SW 1271 (cell line): Measurements from ENCODE around the gene TCFL5.
"Not testable (repeated sequence)": the region's sequence is repeated elsewhere in the genome, so short reads cannot be mapped to it uniquely, and the experiment has no call there.

Experiments
- DNase-seq, 2 experiments: peaks; one replicate each; lab custom pipeline; 2025; lab: John Stamatoyannopoulos, UW

Gene TCFL5

DNA sequence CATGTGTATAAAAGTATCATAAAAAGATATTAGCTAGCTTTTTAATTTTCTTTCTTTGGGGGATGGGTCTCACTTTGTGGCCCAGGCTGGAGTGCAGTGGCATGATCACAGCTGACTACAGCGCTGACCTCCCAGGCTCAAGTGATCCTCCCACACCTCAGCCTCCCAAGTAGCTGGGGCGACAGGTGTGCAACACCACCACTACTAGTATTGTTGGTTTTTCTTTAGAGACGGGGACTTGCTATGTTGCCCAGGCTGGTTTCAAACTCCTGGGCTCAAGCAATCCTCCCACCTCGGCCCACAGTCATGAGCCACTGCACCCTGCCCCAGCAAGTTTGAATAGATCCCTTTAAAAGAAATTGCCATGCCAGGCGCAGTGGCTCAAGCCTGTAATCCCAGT is 6.5 kb downstream of the TCFL5 start:
- DNase-seq = no peak

DNA sequence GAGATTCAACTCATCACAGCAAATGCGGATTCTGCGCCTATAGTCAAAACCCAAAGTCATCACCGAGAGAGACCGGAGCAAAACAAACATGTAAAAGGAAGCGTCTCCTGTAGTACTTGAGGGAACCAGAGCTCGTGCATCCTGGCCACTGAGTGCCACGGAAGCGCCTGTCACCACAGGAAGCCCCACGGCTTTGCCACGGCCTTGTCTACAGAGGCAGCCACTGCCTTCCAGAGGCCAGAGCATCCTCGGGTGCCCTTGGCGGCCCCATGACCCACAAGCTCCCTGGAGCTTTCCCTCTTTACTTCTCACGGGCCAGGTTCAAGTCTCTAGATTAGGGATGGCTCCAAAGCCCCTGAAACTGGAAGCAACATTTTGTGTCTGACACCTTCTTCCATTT is 7.5 kb downstream of the TCFL5 start:
- no peak for DNase-seq

DNA sequence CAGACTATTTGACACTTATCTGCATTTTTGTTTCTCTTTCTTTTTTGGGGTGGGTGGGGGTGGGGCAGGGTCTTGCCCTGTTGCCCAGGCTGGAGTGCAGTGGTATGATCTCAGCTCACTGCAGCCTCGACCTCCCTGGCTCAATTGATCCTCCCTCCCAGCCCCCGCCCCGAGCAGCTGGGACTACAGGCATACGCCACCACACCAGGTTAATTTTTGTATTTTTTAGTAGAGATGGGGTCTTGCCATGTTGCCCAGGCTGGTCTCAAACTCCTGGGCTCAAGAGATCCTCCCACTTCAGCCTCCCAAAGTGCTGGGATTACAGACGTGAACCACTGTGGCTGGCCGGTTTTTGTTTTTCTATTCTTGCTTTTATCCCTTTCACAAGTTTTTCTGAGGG is 8.3 kb downstream of the TCFL5 start:
- DNase-seq = not testable (repeated sequence)

DNA sequence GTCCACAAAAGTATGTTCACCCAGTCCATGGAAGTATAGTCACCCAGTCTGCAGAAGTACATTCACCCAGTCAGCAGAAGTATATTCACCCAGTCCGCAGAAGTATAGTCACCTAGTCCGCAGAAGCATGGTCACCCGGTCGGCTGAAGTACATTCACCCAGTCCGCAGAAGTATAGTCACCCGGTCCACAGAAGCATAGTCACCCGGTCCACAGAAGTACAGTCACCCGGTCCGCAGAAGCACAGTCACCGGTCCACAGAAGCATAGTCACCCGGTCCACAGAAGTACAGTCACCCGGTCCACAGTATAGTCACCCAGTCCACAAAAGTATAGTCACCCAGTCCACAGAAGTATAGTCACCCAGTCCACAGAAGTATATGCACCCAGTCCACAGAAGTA is 8.8 kb downstream of the TCFL5 start:
- no peak for DNase-seq

DNA sequence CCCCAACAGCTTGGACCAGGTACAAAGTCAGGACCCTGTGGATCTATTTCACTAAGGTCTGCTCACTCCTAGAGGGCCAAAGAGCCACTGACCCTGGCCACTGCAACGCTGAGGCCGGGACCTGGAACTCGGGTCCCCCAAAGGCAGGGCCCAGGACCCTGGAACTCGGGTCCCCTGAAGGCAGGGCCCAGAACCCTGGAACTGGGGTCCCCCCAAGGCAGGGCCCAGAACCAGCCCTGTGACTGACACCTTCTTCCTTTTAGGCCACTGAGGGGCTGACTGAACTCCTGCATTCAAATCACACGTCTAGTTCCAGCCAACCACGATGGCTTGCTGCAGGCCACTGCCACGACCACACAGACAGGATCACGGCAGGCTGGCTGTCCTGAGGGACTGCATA is 9.4 kb downstream of the TCFL5 start:
- DNase-seq = no peak

DNA sequence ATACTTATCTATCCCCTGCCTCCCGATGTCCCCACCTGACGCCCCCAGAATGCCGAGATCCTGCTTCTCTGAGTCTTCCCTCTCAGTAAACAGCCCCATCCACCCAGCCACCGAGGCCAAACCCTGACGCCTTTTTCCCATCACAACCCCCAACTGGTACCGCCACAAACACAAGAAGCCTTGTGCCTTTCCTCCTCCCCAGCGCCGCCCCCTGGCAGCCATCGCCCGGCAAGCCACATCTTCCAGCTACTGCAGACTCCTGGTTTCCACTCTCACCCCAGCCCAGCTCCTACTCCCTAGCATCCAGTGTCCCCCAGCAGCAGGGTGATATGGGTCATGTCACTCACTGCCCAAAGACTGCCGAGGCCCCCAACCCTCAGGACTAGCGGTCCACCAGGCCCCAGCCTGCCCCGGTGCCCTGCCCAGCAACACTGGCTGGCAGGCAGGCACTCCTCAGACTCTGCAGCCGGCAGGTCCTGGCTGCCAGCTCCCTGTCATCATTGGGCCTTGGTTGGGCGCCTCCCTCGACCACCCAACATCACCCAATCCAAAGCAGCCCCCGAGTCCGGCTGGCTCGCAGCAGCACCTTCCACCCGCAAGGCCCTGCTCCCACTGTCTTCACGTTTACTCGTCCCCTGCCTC is 11.2 kb downstream of the TCFL5 start:
- no peak for DNase-seq

DNA sequence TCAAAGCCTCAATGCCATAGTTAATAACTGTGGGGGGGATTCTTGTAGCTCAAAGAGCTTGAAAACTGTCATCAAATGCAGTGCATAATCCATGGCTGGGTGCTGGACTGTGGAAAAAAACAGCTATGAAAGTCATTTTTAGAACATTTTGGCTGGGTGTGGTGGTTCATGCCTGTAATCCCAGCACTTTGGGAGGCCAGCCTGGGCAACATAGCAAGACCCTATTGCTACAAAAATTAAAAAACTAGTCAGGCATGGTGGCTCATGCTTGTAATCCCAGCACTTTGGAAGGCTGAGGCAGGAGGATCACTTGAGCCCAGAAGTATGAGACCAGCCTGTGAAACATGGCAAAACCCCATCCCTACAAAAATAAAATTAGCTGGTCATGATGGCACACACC is 12.2 kb downstream of the TCFL5 start:
- DNase-seq = no peak

DNA sequence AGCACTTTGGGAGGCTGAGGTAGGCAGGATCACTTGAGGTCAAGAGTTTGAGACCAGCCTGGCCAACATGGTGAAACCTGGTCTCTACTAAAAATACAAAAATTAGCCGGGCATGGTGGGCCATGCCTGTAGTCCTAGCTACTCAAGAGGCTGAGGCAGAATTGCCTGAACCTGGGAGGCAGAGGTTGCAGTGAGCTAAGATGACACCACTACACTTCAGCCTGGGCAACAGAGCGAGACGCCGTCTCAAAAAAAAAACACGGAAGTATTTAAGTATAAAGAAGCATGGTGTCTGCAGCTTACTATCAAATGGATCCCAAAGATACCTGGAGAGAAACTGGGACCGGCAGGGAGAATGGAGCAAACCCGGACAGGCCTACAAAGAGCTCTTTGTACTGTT is 12.7 kb downstream of the TCFL5 start:
- not testable (repeated sequence) for DNase-seq

DNA sequence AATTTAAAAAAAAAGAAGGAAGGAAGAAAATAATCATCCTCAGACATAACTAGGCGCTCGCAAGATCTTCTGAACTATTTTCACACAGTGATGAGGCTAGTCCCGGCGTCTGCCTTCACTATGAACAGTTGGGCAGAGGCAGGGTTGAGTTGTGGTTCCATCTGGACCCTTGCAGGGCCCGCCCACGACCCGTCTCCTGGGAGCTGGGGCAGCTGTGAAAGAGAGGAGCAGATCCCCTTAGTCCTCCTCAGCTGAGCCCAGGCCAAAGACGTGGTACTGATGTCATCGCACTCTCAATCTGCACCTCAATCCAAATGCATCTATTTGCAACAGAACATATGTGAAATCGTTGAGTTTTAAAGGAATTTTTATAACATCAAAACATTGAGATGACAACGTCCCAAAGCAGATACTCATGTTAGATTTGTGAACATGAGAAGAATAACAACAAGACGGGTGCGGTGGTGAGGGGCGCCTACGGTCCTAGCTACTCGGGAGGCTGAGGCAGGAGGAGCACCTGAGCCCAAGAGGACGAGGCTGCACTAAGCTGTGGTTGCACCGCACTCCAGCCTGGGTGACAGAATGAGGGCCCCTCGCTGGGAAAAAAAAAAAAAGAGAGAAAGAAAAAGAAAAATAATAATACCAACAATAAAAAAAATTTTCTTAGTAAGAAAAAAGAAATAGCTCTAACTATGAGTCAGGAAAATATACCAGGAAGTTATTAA is 15.3 kb downstream of the TCFL5 start:
- no peak for DNase-seq

DNA sequence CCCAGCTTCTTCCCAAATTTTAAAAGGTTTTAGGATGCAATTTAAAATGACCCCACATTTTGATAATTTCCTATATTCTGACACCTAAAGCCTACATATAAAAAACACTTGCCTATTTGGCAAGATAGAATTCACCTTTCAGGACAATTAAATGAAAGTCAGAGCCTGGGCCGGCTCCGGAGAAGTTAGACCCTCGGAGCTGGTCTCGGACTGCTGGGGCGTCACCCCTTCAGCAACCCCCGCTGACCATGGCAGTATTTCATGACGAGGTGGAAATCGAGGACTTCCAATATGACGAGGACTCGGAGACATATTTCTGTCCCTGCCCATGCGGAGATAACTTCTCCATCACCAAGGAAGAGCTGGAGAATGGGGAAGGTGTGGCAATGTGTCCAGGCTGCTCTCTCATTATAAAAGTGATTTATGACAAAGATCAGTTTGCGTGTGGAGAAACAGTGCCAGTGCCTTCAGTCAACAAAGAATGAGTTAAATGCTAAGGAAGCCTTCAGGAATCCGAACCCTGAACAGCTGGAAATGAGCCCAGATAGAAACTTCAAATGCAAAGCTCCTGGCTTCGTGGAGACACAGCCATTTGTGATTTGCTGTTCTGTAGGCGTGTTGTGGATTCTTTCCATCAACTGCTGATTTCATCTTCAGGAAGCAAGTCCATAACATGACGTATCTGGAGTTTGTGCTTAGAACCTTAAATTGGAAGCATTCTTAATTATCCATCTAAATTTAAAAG is 16.0 kb downstream of the TCFL5 start:
- no peak for DNase-seq

DNA sequence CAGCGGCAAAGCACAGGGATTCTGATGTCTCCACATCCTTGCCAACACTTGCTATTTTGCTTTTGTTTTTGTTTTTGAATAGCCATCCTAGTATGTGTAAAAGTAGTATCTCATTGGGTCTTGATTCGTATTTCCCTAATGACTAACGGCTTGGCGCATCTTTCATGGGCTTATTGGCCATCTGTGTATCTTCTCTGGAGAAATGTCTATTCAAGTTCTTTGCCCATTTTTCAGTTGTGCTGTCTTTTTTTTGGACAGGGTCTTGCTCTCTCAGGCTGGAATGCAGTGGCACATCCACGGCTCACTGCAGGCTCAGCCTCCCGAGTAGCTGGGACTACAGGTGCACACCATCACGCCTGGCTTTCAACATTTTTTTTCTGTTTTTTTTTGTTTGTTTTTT is 17.4 kb downstream of the TCFL5 start:
- no peak for DNase-seq

DNA sequence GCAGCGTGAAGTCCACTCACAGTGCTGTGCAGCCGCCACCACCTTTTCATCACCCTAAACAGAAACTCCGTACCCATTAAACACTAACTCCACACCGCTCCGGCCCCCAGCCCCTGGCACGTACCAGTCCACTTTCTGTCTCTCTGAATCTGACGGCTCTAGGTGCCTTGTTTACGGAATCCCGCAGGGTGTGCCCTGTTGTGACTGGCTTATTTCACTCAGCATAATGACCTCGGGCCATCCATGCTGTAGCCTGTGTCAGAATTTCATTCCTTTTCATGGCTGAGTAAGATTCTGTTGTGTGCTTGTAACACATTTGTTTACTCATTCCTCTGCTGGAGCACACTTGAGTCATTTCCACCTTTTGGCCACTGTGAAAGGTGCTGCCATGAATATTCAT is 18.0 kb downstream of the TCFL5 start:
- no peak for DNase-seq

DNA sequence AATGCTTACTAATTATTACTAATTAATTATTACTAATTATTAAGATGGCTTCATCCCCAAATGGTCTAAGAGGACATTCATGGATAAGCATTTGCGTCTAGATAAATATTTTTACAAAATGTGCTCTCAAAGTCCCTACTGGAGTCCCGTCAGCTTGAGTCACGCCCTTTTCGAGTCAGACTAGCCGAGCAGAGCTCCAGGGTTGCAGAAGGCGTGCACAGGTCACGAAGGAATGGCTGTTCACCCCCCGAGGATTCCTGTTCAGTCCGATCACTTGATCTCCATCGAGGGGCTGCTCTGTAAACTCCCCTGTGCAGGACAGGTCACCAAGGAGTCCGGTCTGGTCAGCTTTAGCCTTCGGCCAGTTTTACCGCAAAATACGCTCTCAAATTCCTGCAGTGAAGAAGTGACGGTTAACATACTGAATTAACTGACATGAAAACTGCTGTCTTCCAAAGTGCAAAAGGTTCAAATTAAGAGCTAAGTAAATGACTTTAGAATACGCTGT is 19.9 kb downstream of the TCFL5 start:
- no peak for DNase-seq

DNA sequence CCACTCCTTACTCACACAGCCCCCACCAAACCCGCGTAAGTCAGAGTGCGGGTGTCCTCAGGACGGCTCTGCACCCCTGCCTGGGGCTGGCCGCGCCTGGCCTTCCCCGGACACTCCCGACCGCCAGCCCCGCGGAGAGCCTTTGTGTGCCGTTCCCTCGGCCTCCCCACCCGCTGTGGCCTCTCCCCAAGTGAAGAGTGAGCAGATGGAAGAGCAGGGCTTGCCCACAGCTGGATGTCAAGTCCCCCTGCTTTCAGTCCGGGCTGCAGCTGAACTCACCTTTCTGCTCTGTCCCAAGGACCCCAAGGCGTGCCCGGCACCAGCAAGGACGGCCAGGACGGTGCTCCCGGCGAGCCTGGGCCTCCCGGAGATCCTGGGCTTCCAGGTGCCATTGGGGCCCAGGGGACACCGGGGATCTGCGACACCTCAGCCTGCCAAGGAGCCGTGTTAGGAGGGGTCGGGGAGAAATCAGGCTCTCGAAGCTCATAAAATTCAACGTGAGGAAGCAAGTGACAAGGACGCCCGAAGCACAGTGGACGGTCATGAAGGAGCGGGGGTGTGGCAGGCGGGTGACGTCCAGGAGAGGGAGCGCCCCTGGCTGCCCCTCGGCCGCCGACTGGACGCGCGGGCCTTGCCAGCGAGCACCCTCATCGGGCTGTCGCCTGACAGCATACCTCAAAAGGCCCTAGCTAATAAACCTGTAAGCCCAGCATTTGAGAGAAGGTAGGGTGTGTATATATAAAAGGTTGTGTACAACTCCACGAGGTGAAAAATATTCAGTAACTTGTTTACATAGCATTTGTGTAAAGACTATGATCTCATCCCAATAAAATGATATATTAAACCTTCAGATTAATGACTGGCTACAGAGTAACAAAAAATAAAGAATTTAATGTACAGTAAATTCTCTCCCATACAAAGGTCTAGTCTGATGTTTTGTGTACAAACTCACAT is 21.1 kb downstream of the TCFL5 start:
- no peak for DNase-seq

DNA sequence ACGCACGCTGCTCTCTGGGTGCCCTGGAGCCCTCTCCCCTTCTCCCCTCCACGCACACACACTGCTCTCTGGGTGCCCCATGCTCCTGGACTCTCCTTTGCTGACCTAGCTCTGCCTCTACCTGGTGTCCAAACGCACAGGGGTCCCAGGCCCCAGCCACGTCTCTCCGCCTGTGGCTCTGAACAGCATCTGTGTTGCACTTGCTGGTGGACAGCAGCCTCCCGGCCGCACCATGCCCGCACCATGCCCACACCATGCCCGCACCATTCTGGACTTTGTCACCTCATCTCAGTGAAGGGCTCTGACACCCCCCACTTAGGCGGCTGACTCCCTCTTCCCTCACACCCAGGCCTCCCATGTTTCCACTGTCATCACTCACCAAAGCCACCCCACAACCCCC is 21.8 kb downstream of the TCFL5 start:
- DNase-seq = no peak

DNA sequence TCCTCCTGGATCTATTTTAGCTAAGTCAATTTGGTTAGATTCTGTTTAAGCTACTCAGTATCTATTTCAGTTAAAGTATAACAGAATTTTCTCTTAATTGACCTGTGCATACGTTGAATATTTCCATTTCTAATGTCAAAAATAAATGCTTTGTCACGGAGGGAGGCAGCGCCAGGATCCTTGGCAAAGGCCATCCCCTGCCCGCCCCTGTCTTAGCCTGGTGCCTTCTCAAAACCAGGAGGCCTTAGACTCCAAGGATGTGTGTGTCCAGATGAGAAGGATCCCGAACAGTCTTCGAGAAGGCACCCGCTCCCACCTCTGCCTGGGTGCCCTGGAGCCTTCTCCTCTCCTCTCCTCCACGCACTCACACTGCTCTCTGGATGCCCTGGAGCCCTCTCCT is 22.4 kb downstream of the TCFL5 start:
- no peak for DNase-seq

DNA sequence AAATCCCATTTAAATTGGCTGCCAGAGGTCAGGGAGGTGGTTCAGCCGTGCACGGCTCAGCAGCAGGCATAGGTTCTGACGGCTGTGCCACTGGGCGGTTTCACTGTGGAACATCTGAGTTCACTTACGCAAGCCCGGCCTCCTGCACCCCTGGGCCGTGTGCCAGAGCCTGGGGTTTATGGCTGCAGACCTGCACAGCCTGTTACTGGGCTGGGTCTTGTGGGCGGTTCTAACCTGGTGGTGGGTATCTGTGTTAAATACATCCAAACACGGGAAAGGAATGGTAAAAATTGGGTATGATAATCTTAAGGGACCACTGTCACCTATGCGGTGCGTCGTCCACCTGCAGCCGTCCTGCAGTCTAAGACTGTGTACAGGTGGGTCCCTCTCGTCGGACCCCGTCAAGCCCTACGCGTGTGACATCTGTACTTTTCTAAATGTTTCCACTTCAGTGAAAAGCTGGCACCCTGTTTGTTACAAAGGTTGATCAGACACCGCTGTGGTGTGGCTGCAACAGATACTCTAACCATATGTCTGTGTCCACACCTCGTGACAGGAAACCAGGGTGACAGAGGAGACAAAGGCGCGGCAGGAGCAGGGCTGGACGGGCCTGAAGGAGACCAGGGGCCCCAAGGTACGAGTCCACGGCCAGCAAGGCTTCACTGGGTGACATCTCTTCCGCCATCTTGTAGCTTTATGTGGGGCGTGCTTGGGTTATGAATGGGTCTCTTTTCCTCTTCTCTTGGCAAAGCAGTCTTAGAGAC is 23.3 kb downstream of the TCFL5 start:
- no peak for DNase-seq

DNA sequence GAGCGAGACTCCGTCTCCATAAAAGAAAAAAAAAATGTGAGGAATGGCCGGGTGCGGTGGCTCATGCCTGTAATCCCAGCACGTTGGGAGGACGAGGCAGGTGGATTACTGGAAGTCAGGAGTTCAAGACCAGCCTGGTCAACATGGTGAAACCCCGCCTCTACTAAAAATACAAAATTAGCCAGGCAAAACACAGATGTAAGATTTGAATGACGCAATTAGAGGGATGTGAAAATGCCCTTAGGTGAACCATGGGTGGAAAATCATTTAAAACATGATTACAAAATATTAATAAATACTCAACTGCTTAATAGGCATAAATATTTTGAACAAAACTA is 23.9 kb downstream of the TCFL5 start:
- DNase-seq = no peak

DNA sequence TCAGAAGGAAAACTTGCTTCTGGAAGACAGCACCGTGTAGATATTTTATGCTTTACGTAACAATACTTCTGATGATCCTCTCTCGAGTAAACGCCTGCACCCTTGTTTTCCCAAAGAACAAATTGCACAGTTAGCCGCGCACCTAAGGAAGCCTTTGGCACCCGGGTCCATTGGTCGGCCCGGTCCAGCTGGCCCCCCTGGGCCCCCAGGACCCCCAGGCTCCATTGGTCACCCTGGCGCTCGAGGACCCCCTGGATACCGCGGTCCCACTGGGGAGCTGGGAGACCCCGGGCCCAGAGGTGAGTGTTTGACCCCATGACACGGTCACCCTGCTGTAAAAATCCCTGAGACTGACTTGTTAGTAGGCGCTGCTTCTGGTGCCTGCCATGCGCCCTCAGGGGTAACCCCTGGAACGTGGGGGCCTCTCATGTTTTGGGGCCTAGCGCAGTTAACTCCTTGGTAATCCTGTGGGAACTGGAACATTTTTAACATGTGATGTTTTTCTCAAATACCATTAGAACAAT is 24.6 kb downstream of the TCFL5 start:
- DNase-seq = no peak

DNA sequence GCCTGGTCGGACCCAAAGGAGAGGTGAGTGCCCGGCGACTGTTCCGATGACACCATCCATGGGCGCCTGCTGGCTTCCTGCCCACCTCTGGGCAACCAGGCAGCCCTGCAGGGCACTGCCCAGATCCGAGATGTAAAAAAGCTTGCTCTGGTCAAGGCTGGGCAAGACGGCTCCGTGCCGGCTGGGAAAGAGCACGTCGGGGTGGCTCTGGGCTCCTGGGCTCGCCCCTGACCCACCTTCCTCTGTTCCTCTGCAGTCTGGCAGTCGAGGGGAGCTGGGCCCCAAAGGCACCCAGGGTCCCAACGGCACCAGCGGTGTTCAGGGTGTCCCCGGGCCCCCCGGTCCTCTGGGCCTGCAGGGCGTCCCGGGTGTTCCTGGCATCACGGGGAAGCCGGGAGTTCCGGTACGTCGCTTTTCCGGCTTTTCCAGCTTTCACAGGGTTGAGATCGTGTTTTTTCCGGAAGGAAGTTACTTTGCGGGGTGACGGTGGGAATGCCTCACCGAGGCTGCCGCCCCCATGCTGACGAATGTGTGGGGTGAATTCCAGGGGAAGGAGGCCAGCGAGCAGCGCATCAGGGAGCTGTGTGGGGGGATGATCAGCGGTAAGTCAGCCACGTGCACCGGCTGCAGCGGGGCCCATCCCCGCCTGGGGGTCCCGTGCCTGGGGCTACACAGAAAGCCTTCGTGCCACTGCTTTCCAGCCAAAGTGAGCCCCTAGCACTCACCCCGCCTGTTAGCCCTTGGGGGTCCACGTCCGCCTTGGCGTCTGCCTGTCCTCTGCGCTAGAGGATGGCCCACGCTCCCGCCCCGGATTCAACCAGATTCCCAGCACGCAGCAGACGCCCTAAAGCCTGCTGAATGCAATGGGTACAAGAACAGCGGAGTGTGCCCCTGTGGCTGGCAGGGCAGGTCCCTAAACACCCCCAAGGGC is 25.4 kb downstream of the TCFL5 start:
- DNase-seq = no peak
